Fibroblast of lung (primary cell): ENCODE data around the gene LRRC42. TPM values are rescaled to one million over a fixed set of nuclear protein-coding genes. Genes with fewer than 3 reads are reported as not detected.
"Not testable (repeated sequence)": the region's sequence is repeated elsewhere in the genome, so short reads cannot be mapped to it uniquely, and the experiment has no call there.

Experiments used
- DNase-seq, 2 donors: peaks; one replicate each; pipeline versions ENCODE4 v3.0.0 to v3.0.0-alpha.2; 2010; ENCODE audit warnings: low read depth in 2 of 2
- H2AFZ ChIP-seq: 2 replicates; pipeline ENCODE4 v1.5.1; 2012; ENCODE audit warnings: low read length, control low read depth, inconsistent platforms
- H3K27ac ChIP-seq: 2 replicates; pipeline ENCODE4 v1.5.1; 2011; ENCODE audit warnings: low read length, control low read depth; ENCODE audit not compliant: insufficient read depth
- H3K27me3 ChIP-seq: 2 replicates; pipeline ENCODE4 v1.5.1; 2011; ENCODE audit warnings: mild to moderate bottlenecking, low read length; ENCODE audit not compliant: control insufficient read depth, insufficient read depth
- H3K36me3 ChIP-seq: 2 replicates; pipeline ENCODE4 v1.5.1; 2011; ENCODE audit warnings: low read length; ENCODE audit not compliant: control insufficient read depth, insufficient read depth
- H3K4me1 ChIP-seq: 2 replicates; pipeline ENCODE4 v1.5.1; 2011; ENCODE audit warnings: low read length; ENCODE audit not compliant: control insufficient read depth, insufficient read depth; ENCODE audit errors: extremely low read depth
- H3K4me2 ChIP-seq: 2 replicates; pipeline ENCODE4 v1.5.1; 2011; ENCODE audit warnings: low read length, control low read depth; ENCODE audit not compliant: insufficient read depth; ENCODE audit errors: extremely low read depth
- H3K4me3 ChIP-seq, 4 experiments: fragments of 200-600 bp in 1 of 4; sonication (generic) in 1 of 4; replicated peaks in 1 of 4; 2 replicates each; pipeline ENCODE4 v1.5.1; 2011 to 2016; ENCODE audit warnings: low read length in 4 of 4, low read depth in 3 of 4, mild to moderate bottlenecking in 3 of 4, control low read depth in 2 of 4, inconsistent platforms in 1 of 4, mixed read lengths in 1 of 4; ENCODE audit not compliant: insufficient read depth in 1 of 4; ENCODE audit errors: control extremely low read depth in 1 of 4
- H3K79me2 ChIP-seq: 2 replicates; pipeline ENCODE4 v1.5.1; 2012; ENCODE audit warnings: mild to moderate bottlenecking, low read length, inconsistent platforms; ENCODE audit not compliant: control insufficient read depth, insufficient read depth
- H3K9ac ChIP-seq: 2 replicates; pipeline ENCODE4 v1.5.1; 2011; ENCODE audit warnings: mild to moderate bottlenecking, low read length, control low read depth; ENCODE audit not compliant: insufficient read depth
- H3K9me3 ChIP-seq: 2 replicates; pipeline ENCODE4 v1.5.1; 2012; ENCODE audit warnings: low read depth, low read length; ENCODE audit not compliant: control insufficient read depth, insufficient read depth
- H4K20me1 ChIP-seq: 2 replicates; pipeline ENCODE4 v1.5.1; 2011; ENCODE audit warnings: low read length; ENCODE audit not compliant: control insufficient read depth, insufficient read depth; ENCODE audit errors: extremely low read depth
- EZH2 ChIP-seq: IDR thresholded peaks from 2 replicates; pipeline ENCODE4 v1.5.1; 2012; ENCODE audit warnings: low read length, control low read depth, mild to moderate bottlenecking; ENCODE audit errors: missing control alignments
- polyA plus RNA-seq, 2 donors: library from polyadenylated mRNA; depleted of rRNA in 1 of 2; stranded (reverse) in 1 of 2; unstranded in 1 of 2; fragments of >200 nt; gene quantifications; 2 replicates each; pipeline ENCODE4 v1.2.1, GENCODE V29; 2011 to 2012; ENCODE audit warnings: missing spikeins in 1 of 2
- total RNA-seq: library from RNA; depleted of rRNA; stranded (reverse); fragments of >200 nt; gene quantifications from 2 replicates; pipeline ENCODE4 v1.2.1, GENCODE V29; 2014
- TF ChIP-seq, protein P1 (sequence below), 2 donors: IDR thresholded peaks in 1 of 2; conservative IDR thresholded peaks in 1 of 2; 1 replicate in 1 of 2; 2 replicates in 1 of 2; pipeline ENCODE4 v1.5.1; 2011 to 2012; ENCODE audit warnings: low read length in 2 of 2, control low read depth in 1 of 2, inconsistent platforms in 1 of 2, low read depth in 1 of 2, mild to moderate bottlenecking in 1 of 2

The LRRC42 gene
- total and polyA plus RNA-seq, 2 donors (not counting 1 experiment from before 2014, with no cell fraction given): 34.0 to 50.2 TPM

DNA sequence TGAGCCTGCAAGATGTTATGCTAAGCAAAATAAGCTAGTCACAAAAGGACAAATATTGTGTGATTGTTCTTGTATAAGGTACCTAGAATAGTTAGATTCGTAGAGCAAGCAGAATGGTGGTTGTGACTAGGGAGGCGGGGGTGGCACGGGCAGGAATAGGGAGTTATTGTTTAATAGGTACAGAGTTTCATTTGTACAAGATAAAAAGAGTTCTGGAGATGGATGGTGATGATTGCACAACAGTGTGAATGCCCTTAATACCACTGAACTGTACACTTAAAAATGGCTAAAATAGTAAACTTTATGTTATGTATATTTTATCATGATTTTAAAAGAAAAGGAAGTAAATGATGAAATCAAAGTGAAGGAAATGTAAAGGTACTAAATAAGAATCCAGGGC lies 20.6 kb downstream of the LRRC42 start:
- H3K9me3 ChIP-seq: no peaks in the 10 kb centered on the region
- H2AFZ ChIP-seq: no peak overlapping the region
- no peaks in the 10 kb centered on the region for H3K27me3 ChIP-seq
- no peaks in the 10 kb centered on the region for H3K4me1 ChIP-seq
- no peak for DNase-seq
- no peak for TF ChIP-seq EZH2
- TF ChIP-seq, protein P1, sequence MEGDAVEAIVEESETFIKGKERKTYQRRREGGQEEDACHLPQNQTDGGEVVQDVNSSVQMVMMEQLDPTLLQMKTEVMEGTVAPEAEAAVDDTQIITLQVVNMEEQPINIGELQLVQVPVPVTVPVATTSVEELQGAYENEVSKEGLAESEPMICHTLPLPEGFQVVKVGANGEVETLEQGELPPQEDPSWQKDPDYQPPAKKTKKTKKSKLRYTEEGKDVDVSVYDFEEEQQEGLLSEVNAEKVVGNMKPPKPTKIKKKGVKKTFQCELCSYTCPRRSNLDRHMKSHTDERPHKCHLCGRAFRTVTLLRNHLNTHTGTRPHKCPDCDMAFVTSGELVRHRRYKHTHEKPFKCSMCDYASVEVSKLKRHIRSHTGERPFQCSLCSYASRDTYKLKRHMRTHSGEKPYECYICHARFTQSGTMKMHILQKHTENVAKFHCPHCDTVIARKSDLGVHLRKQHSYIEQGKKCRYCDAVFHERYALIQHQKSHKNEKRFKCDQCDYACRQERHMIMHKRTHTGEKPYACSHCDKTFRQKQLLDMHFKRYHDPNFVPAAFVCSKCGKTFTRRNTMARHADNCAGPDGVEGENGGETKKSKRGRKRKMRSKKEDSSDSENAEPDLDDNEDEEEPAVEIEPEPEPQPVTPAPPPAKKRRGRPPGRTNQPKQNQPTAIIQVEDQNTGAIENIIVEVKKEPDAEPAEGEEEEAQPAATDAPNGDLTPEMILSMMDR (conservative IDR thresholded peaks at IDR 0.05 in 1 of 2, IDR thresholded peaks at IDR 0.05 in 1 of 2; ENCODE audit: low read depth in 1 of 2, low read length in 2 of 2): no peak
- no peak overlapping the region for H3K4me2 ChIP-seq
- no peak overlapping the region for H3K9ac ChIP-seq
- H4K20me1 ChIP-seq: no peaks in the 10 kb centered on the region
- no peak overlapping the region for H3K4me3 ChIP-seq
- peaks cover 9% of the 10 kb centered on the region for H3K36me3 ChIP-seq
- no peak overlapping the region for H3K27ac ChIP-seq
- no peaks in the 10 kb centered on the region for H3K79me2 ChIP-seq

DNA sequence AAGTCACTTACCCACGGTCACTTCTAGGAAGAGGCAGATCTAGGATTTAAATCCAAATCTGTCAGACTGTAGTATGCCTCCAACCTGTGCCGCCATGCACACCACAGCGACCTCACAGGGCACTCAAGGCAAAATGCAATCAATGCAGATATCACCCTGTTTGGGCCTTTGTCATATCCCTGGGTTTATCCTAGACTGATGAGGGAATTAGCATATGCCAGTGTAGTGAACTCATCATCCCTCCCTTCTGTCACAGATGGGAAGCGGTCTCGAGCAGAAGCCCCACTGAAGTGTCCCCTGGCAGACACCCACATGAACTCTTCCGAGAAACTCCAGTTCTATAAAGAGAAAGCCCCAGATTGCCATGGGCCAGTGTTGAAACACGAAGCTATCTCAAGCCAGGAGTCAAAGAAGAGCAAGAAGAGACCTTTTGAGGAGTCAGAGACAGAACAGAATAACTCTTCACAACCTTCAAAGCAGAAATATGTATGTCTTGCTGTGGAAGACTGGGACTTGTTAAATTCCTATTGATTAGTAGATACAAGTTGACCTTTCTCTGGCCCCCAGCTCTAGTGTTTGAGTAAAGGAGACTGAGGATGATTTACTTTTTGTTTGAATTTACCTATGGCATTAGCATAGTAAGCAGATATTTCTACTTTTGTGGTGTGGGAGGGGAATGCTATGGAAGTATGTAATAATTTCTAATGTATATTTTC lies 21.4 kb downstream of the LRRC42 start:
- no peak overlapping the region for H3K27ac ChIP-seq
- H3K9ac ChIP-seq: no peak overlapping the region
- no peak for TF ChIP-seq EZH2
- TF ChIP-seq, protein P1 (conservative IDR thresholded peaks at IDR 0.05 in 1 of 2, IDR thresholded peaks at IDR 0.05 in 1 of 2; ENCODE audit: low read depth in 1 of 2, low read length in 2 of 2): no peak
- no peaks in the 10 kb centered on the region for H4K20me1 ChIP-seq
- H3K79me2 ChIP-seq: no peaks in the 10 kb centered on the region
- no peaks in the 10 kb centered on the region for H3K27me3 ChIP-seq
- no peak for DNase-seq
- H2AFZ ChIP-seq: no peak overlapping the region
- H3K36me3 ChIP-seq: peaks cover 6% of the 10 kb centered on the region
- no peaks in the 10 kb centered on the region for H3K9me3 ChIP-seq
- no peaks in the 10 kb centered on the region for H3K4me1 ChIP-seq
- no peak overlapping the region for H3K4me3 ChIP-seq
- no peak overlapping the region for H3K4me2 ChIP-seq

DNA sequence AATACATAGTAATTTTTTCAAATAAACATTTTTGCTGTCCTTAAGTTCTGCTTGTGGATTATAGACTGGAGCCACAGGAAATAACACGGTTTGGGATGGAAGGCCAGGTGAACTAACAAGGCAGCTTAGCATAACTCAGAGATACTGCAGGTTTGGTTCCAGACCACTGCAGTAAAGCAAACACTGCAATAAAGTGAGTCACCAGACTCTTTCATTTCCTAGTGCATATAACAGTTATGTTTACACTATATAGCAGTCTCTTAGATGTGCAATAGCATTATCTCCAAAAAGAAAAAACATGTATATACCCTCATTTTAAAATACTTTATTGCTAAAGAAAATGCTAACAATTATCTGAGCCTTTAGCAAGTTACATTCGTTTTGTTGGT lies 22.0 kb downstream of the LRRC42 start:
- H3K9ac ChIP-seq: no peak overlapping the region
- no peaks in the 10 kb centered on the region for H3K4me1 ChIP-seq
- no peaks in the 10 kb centered on the region for H3K9me3 ChIP-seq
- H3K4me3 ChIP-seq: no peak overlapping the region
- H3K4me2 ChIP-seq: no peak overlapping the region
- no peaks in the 10 kb centered on the region for H3K79me2 ChIP-seq
- H3K36me3 ChIP-seq: peaks cover 5% of the 10 kb centered on the region
- H4K20me1 ChIP-seq: no peaks in the 10 kb centered on the region
- no peak overlapping the region for H2AFZ ChIP-seq
- H3K27ac ChIP-seq: no peak overlapping the region
- H3K27me3 ChIP-seq: no peaks in the 10 kb centered on the region
- no peak for TF ChIP-seq EZH2
- TF ChIP-seq, protein P1 (conservative IDR thresholded peaks at IDR 0.05 in 1 of 2, IDR thresholded peaks at IDR 0.05 in 1 of 2; ENCODE audit: low read depth in 1 of 2, low read length in 2 of 2): no peak
- peak; percentile 24 to 31 for DNase-seq

DNA sequence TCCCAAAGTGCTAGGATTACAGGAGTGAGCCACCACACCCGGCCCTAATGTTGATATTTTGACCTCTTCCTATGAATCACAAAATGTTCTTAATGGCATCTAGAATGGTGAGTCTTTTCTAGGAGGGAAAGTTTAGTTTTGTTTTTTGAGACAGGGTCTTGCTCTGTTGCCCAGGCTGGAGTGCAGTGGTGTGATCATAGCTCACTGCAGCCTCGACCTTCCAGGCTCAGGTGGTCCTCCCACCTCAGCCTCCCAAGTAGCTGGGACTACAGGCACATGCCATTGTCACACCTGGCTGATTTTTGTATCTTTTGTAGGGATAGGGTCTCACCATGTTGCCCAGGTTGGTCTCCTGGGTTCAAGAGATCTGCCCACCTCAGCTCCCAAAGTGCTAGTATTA lies 23.2 kb downstream of the LRRC42 start:
- not testable (repeated sequence) for H3K27ac ChIP-seq, H4K20me1 ChIP-seq, H3K4me1 ChIP-seq, H3K9ac ChIP-seq, H3K36me3 ChIP-seq, H3K4me3 ChIP-seq, H3K4me2 ChIP-seq, H3K79me2 ChIP-seq, DNase-seq, H3K27me3 ChIP-seq, H2AFZ ChIP-seq, H3K9me3 ChIP-seq
